Neural progenitor cell (in vitro differentiated cells): ENCODE results near the gene PEBP1.

Source experiments
- EZH2 ChIP-seq: fragments of 200-600 bp; sonication (generic); IDR thresholded peaks from 2 replicates; pipeline ENCODE4 v1.6.1; 2017; ENCODE audit warnings: antibody characterized with exemption, mild to moderate bottlenecking, moderate library complexity
- TF ChIP-seq, protein P1 (sequence below): fragments of 200-600 bp; sonication (generic); IDR thresholded peaks from 2 replicates; pipeline ENCODE4 v1.5.1; 2017; ENCODE audit warnings: antibody characterized with exemption, mild to moderate bottlenecking

DNA sequence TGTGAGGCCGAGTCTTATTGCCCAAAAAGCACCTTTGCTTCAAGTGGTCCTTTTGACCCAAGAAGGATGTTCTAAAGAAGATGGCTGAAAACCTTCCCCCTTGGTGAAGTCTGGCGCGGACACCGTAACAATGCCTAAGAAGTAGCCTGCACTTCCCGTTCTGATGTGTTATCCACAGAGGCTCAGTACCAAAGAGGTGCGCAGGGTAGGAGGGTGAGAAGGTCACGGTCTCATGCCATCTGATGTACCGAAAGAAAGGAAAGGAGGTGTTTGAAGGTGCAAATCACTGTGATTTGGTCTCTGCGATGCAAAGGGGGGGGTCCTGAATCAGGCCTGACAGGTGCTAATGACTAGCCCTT, 9.9 kb downstream of the PEBP1 start:
- no peak for TF ChIP-seq EZH2
- TF ChIP-seq, protein P1, sequence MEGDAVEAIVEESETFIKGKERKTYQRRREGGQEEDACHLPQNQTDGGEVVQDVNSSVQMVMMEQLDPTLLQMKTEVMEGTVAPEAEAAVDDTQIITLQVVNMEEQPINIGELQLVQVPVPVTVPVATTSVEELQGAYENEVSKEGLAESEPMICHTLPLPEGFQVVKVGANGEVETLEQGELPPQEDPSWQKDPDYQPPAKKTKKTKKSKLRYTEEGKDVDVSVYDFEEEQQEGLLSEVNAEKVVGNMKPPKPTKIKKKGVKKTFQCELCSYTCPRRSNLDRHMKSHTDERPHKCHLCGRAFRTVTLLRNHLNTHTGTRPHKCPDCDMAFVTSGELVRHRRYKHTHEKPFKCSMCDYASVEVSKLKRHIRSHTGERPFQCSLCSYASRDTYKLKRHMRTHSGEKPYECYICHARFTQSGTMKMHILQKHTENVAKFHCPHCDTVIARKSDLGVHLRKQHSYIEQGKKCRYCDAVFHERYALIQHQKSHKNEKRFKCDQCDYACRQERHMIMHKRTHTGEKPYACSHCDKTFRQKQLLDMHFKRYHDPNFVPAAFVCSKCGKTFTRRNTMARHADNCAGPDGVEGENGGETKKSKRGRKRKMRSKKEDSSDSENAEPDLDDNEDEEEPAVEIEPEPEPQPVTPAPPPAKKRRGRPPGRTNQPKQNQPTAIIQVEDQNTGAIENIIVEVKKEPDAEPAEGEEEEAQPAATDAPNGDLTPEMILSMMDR = no peak
